PFSK-1 (cell line): ENCODE data around the gene HTR1A.

Experiments used
- FOXP2 ChIP-seq: optimal IDR thresholded peaks from 2 replicates; pipeline ENCODE3; 2011; ENCODE audit warnings: borderline replicate concordance, control low read depth, inconsistent platforms; ENCODE audit not compliant: insufficient read depth; ENCODE audit errors: extremely low read length, extremely low read depth
- POLR2AphosphoS5 ChIP-seq: IDR thresholded peaks from 2 replicates; pipeline ENCODE4 v1.6.1; 2012; ENCODE audit warnings: low read depth, mild to moderate bottlenecking, control low read depth, low read length, moderate library complexity
- SIN3A ChIP-seq: IDR thresholded peaks from 2 replicates; pipeline ENCODE4 v1.6.1; 2012; ENCODE audit warnings: mild to moderate bottlenecking, low read length, moderate library complexity, borderline replicate concordance; ENCODE audit not compliant: insufficient read depth
- TAF1 ChIP-seq: IDR thresholded peaks from 2 replicates; pipeline ENCODE4 v1.6.1; 2012; ENCODE audit warnings: low read length, control low read depth, borderline replicate concordance; ENCODE audit not compliant: insufficient read depth
- TF ChIP-seq, protein P1 (sequence below), 2 experiments: IDR thresholded peaks; 2 replicates each; pipeline versions ENCODE4 v1.6.1 to v1.8.0; 2011 to 2012; ENCODE audit warnings: low read depth in 2 of 2, low read length in 2 of 2, control low read depth in 1 of 2, inconsistent platforms in 1 of 2, mild to moderate bottlenecking in 1 of 2, moderate library complexity in 1 of 2; ENCODE audit not compliant: insufficient read depth in 1 of 2

The HTR1A gene

GRCh38 chr5:63935103-63935502 is 27.1 kb downstream of the HTR1A start:
- TF ChIP-seq TAF1, result no peak
- no peak for TF ChIP-seq FOXP2
- TF ChIP-seq, protein P1, sequence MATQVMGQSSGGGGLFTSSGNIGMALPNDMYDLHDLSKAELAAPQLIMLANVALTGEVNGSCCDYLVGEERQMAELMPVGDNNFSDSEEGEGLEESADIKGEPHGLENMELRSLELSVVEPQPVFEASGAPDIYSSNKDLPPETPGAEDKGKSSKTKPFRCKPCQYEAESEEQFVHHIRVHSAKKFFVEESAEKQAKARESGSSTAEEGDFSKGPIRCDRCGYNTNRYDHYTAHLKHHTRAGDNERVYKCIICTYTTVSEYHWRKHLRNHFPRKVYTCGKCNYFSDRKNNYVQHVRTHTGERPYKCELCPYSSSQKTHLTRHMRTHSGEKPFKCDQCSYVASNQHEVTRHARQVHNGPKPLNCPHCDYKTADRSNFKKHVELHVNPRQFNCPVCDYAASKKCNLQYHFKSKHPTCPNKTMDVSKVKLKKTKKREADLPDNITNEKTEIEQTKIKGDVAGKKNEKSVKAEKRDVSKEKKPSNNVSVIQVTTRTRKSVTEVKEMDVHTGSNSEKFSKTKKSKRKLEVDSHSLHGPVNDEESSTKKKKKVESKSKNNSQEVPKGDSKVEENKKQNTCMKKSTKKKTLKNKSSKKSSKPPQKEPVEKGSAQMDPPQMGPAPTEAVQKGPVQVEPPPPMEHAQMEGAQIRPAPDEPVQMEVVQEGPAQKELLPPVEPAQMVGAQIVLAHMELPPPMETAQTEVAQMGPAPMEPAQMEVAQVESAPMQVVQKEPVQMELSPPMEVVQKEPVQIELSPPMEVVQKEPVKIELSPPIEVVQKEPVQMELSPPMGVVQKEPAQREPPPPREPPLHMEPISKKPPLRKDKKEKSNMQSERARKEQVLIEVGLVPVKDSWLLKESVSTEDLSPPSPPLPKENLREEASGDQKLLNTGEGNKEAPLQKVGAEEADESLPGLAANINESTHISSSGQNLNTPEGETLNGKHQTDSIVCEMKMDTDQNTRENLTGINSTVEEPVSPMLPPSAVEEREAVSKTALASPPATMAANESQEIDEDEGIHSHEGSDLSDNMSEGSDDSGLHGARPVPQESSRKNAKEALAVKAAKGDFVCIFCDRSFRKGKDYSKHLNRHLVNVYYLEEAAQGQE (IDR thresholded peaks at IDR 0.05; ENCODE audit: insufficient read depth in 1 of 2, low read depth in 2 of 2, low read length in 2 of 2), result no peak
- TF ChIP-seq POLR2AphosphoS5, result no peak
- no peak for TF ChIP-seq SIN3A

- no peak for TF ChIP-seq FOXP2
- no peak for TF ChIP-seq POLR2AphosphoS5
- no peak for TF ChIP-seq SIN3A
- no peak for TF ChIP-seq TAF1
- TF ChIP-seq, protein P1 (IDR thresholded peaks at IDR 0.05; ENCODE audit: insufficient read depth in 1 of 2, low read depth in 2 of 2, low read length in 2 of 2), result no peak
Measured at GRCh38 chr5:63931836-63932235, 30.4 kb downstream of the HTR1A start.

DNA sequence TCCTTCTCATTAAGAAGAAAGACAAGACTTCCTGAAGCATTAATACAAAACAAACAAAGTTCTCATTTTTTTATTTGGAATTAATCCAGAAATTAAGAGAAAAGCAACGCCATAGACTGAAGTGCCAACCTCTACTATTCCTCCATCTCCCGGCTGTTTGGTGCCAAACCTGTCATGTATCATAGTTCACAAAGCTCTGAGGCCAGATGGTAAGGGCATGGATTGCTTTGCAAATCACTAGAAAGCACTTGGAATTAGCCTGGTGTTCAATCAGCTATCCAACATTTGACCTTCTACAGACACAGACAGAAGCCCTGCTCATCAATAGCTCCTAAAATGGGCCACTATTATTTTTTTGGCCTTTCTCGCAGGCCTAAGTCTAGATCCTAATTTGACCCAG is 33.8 kb downstream of the HTR1A start:
- no peak for TF ChIP-seq SIN3A
- TF ChIP-seq POLR2AphosphoS5, result no peak
- no peak for TF ChIP-seq FOXP2
- TF ChIP-seq TAF1, result no peak
- TF ChIP-seq, protein P1 (IDR thresholded peaks at IDR 0.05; ENCODE audit: insufficient read depth in 1 of 2, low read depth in 2 of 2, low read length in 2 of 2), result no peak

DNA sequence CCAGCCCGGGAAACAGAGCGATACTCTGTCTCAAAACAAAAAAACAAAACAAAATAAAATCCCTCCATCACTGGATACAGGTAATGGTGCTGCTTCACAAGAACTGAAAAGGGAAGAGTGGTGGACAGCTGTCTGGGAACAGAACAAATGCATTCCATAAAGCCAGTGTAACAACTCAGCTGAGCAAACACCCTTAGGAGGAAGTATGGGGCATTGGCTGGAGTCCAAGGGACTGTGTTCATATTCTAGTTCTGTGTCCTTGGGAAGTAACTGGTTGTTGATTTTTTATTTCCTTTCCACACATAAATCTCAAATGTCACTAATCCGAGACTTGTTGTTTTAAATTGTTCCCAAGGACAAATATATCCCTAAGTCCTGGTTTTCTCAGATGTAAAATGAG is 38.3 kb downstream of the HTR1A start:
- TF ChIP-seq FOXP2 (no peak), SIN3A (no peak), TAF1 (no peak), POLR2AphosphoS5 (no peak)
- TF ChIP-seq, protein P1 (IDR thresholded peaks at IDR 0.05; ENCODE audit: insufficient read depth in 1 of 2, low read depth in 2 of 2, low read length in 2 of 2), result no peak

- TF ChIP-seq POLR2AphosphoS5, result no peak
- no peak for TF ChIP-seq TAF1
Measured at GRCh38 chr5:63919763-63920478, 42.3 kb downstream of the HTR1A start.
